SK-N-SH (cell line): ENCODE measurements around the gene POLR1H.

Source experiments
- CTCF ChIP-seq: fragments of 200-600 bp; sonication (generic); IDR thresholded peaks from 2 replicates; pipeline ENCODE4 v1.6.1; 2017; ENCODE audit warnings: antibody characterized with exemption, mild to moderate bottlenecking, moderate library complexity
- EZH2phosphoT487 ChIP-seq: fragments of 200-600 bp; sonication (generic); IDR thresholded peaks from 2 replicates; pipeline ENCODE4 v1.6.1; 2017; ENCODE audit warnings: low read depth, mixed run types, mild to moderate bottlenecking, antibody characterized with exemption, moderate library complexity, borderline replicate concordance
- FOXJ3 ChIP-seq: sonication (generic); formaldehyde crosslinking; IDR thresholded peaks from 2 replicates; pipeline ENCODE4 v1.5.1; 2020; ENCODE audit warnings: mild to moderate bottlenecking, missing genetic modification reagents
- FOXM1 ChIP-seq: IDR thresholded peaks from 2 replicates; pipeline ENCODE4 v1.4.0; 2012; ENCODE audit warnings: low read depth, mild to moderate bottlenecking
- POLR2AphosphoS5 ChIP-seq: IDR thresholded peaks from 2 replicates; pipeline ENCODE4 v1.6.1; 2012; ENCODE audit warnings: low read depth, low read length
- SMC3 ChIP-seq: IDR thresholded peaks from 2 replicates; pipeline ENCODE4 v1.6.1; 2012; ENCODE audit warnings: low read depth, low read length, improper control_type of control experiment
- TCF12 ChIP-seq: IDR thresholded peaks from 2 replicates; pipeline ENCODE4 v1.4.0; 2012
- YY1 ChIP-seq: IDR thresholded peaks from 2 replicates; pipeline ENCODE4 v1.4.0; 2012; ENCODE audit warnings: low read depth, mild to moderate bottlenecking

- no peak for TF ChIP-seq CTCF
- no peak for TF ChIP-seq SMC3
- no peak for TF ChIP-seq TCF12
- no peak for TF ChIP-seq FOXM1
- no peak for TF ChIP-seq POLR2AphosphoS5
- TF ChIP-seq YY1, result no peak
- no peak for TF ChIP-seq FOXJ3 (CRISPR knock-in tag)
- no peak for TF ChIP-seq EZH2phosphoT487
These were observed 16.2 kb downstream of the POLR1H start for GRCh38 chr6:30077218-30077617.
